Stimulated activated CD4-positive, alpha-beta T cell treated with anti-CD3 and anti-CD28 coated beads, Interleukin-1b, Interleukin-23, amount 100 ng/mL, for 4 hours (primary cell): ENCODE measurements around the gene CCDC24.

Experiments
- DNase-seq, 2 donors: peaks; one replicate each; pipeline ENCODE4 v3.0.0-alpha.2; 2020; ENCODE audit warnings: low read depth in 2 of 2

CCDC24 gene

GRCh38 chr1:43997295-43997999, 6.0 kb downstream of the CCDC24 start:
- no peak for DNase-seq

GRCh38 chr1:43998000-43998378, 6.6 kb downstream of the CCDC24 start:
- DNase-seq, result no peak

GRCh38 chr1:43999455-43999854, 8.1 kb downstream of the CCDC24 start:
- no peak for DNase-seq

- DNase-seq, result no peak
These were observed 8.8 kb downstream of the CCDC24 start for GRCh38 chr1:44000122-44000665.

- DNase-seq, result no peak
These were observed 10.8 kb downstream of the CCDC24 start for GRCh38 chr1:44002165-44002564.

- DNase-seq, result no peak
These were observed 11.3 kb downstream of the CCDC24 start for GRCh38 chr1:44002606-44003157.

- no peak for DNase-seq
These were observed 16.9 kb downstream of the CCDC24 start for GRCh38 chr1:44008259-44008658.

GRCh38 chr1:44010935-44011471, 19.6 kb downstream of the CCDC24 start:
- DNase-seq, result no peak

- no peak for DNase-seq
These were observed 21.0 kb downstream of the CCDC24 start for GRCh38 chr1:44012404-44012803.

- no peak for DNase-seq
These were observed 21.7 kb downstream of the CCDC24 start for GRCh38 chr1:44012941-44013609.

- DNase-seq, result no peak
These were observed 22.6 kb downstream of the CCDC24 start for GRCh38 chr1:44013949-44014348.

- no peak for DNase-seq
These were observed 23.1 kb downstream of the CCDC24 start for GRCh38 chr1:44014365-44015104.

- DNase-seq, result no peak
These were observed 23.8 kb downstream of the CCDC24 start for GRCh38 chr1:44015206-44015605.

GRCh38 chr1:44016041-44016889, 24.9 kb downstream of the CCDC24 start:
- no peak for DNase-seq

- DNase-seq, result no peak
These were observed 25.5 kb downstream of the CCDC24 start for GRCh38 chr1:44016890-44017400.

GRCh38 chr1:44019466-44019948, 28.1 kb downstream of the CCDC24 start:
- no peak for DNase-seq

- DNase-seq, result no peak
These were observed 29.1 kb downstream of the CCDC24 start for GRCh38 chr1:44020464-44020863.

GRCh38 chr1:44021156-44021555, 29.8 kb downstream of the CCDC24 start:
- DNase-seq, result no peak

GRCh38 chr1:44021581-44022321, 30.4 kb downstream of the CCDC24 start:
- DNase-seq, result no peak
